AG04449 (cell line): ENCODE measurements around the gene PLD3.
"Not testable (repeated sequence)": the region's sequence is repeated elsewhere in the genome, so short reads cannot be mapped to it uniquely, and the experiment has no call there.

Experiments used
- CTCF ChIA-PET: fragments of 350-600 bp; formaldehyde crosslinking; extraction: SDS; loops from one replicate; lab custom pipeline; 2021; ENCODE audit warnings: antibody characterized with exemption; lab: Yijun Ruan, JAX
- POLR2A ChIA-PET: fragments of 400-600, 350-600 bp; formaldehyde crosslinking; extraction: SDS; loops from one replicate; lab custom pipeline; 2020; ENCODE audit warnings: antibody characterized with exemption, inconsistent platforms; lab: Yijun Ruan, JAX
- DNase-seq: peaks from one replicate; pipeline ENCODE4 v3.0.0-alpha.2; 2010; ENCODE audit warnings: low read depth, low spot score
- H3K4me3 ChIP-seq: 2 replicates; pipeline ENCODE4 v1.5.1; 2011; ENCODE audit warnings: low read depth, mild to moderate bottlenecking, control low read depth, low read length
- TF ChIP-seq, protein P1 (sequence below): IDR thresholded peaks from one replicate; pipeline ENCODE4 v1.5.1; 2011; ENCODE audit warnings: mild to moderate bottlenecking, moderate library complexity, low read length, control low read depth, inconsistent platforms; ENCODE audit not compliant: insufficient read depth; ENCODE audit errors: missing control alignments

The PLD3 gene

DNA sequence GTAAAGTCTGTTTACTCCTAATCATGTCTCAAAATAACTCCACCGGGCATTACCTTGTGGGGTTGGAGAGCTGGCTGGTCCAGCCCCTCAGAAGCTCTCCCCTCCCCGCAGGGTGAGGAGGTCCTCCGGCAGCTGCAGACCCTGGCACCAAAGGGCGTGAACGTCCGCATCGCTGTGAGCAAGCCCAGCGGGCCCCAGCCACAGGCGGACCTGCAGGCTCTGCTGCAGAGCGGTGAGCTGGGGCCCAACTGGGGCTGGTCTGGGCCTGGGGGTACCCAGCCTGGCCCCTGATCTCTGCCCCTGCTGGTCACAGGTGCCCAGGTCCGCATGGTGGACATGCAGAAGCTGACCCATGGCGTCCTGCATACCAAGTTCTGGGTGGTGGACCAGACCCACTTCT is 21.3 kb downstream of the PLD3 start:
- ChIA-PET CTCF (no interaction called here), POLR2A (no interaction called here)
- DNase-seq, result no peak

DNA sequence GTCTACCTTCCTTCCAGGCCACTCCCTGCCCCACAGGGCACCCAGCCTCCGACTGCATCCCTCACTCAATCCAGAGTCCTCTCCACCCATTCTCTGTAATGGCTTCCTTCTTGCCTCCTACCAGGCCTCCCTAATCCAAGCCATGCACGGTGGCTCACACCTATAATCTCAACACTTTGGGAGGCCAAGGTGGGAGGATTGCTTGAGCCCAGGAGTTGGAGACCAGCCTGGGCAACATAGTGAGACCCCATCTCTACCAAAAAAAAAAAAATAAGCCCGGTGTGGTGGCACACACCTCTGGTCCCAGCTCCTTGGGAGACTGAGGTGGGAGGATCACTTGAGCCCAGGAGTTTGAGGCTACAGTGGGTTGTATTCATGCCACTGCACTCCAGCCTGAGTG is 21.8 kb downstream of the PLD3 start:
- H3K4me3 ChIP-seq, DNase-seq, POLR2A ChIA-PET: not testable (repeated sequence)
- CTCF ChIA-PET, result interaction anchor here (1.5 kb wide), 1 partner anchor 11 kb away, joined by 3 read pairs; no protein-coding TSS in a partner anchor

More for the DNA sequence above, 21.3 kb downstream of the PLD3 start:
- TF ChIP-seq, protein P1, sequence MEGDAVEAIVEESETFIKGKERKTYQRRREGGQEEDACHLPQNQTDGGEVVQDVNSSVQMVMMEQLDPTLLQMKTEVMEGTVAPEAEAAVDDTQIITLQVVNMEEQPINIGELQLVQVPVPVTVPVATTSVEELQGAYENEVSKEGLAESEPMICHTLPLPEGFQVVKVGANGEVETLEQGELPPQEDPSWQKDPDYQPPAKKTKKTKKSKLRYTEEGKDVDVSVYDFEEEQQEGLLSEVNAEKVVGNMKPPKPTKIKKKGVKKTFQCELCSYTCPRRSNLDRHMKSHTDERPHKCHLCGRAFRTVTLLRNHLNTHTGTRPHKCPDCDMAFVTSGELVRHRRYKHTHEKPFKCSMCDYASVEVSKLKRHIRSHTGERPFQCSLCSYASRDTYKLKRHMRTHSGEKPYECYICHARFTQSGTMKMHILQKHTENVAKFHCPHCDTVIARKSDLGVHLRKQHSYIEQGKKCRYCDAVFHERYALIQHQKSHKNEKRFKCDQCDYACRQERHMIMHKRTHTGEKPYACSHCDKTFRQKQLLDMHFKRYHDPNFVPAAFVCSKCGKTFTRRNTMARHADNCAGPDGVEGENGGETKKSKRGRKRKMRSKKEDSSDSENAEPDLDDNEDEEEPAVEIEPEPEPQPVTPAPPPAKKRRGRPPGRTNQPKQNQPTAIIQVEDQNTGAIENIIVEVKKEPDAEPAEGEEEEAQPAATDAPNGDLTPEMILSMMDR, result no peak
- H3K4me3 ChIP-seq, result no peak overlapping the region

DNA sequence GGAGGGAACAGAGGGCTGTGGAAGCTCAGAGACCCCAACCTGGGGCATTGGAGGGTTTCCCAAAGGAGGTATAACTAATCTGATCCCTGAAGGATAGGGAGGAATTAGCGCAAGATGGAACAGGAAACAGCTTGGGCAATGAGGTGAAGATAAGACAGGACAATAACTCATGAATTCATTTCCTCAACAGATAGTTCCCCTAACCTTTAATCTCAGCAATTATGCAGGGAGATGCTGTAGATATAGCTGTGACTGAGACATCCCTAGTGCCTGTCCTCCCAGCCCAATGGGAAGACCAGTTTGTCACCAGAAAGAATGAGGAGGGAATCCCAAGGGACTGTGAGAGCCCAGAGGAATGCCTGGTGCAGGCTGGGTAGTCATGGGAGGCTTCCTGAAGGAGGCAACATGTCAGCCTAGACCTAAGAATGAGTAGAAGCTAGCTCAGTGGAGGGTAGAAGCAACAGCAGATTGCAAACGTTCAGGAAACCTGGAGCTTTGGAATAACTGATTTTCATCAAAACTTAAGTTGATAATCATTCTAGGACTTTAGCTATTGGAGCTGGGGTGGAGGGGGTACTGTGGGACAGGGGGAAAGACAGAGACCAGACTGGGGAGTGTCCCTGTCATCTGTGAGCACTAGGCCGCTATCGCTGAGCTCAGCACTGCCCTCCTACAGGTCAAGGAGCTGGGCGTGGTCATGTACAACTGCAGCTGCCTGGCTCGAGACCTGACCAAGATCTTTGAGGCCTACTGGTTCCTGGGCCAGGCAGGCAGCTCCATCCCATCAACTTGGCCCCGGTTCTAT is 22.7 kb downstream of the PLD3 start:
- DNase-seq, result no peak
- POLR2A ChIA-PET, result no interaction called here
- TF ChIP-seq, protein P1, result no peak
- H3K4me3 ChIP-seq, result no peak overlapping the region
- CTCF ChIA-PET, result interaction anchor here (1.2 to 2.1 kb wide), 3 partner anchors 10 to 66 kb away, joined by 3 to 5 read pairs (median 5); no protein-coding TSS in a partner anchor

DNA sequence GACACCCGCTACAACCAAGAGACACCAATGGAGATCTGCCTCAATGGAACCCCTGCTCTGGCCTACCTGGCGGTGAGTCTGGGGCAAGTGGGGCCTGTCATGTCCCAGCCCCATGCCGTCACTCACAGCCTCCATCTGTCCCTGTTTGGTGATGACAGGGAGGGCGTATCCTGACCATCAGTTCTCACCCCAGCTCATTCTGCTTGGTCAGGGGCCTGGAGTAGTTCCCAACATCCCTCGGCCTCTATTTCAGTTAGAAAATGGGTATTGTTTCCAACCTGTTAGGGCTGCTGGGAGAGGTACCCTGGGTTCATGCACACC is 23.3 kb downstream of the PLD3 start:
- ChIA-PET CTCF (interaction anchor here (1.2 to 2.1 kb wide), 3 partner anchors 9 to 67 kb away, joined by 3 to 5 read pairs (median 5); no protein-coding TSS in a partner anchor), POLR2A (no interaction called here)
- DNase-seq, result no peak
- TF ChIP-seq, protein P1, result no peak
- H3K4me3 ChIP-seq, result no peak overlapping the region

DNA sequence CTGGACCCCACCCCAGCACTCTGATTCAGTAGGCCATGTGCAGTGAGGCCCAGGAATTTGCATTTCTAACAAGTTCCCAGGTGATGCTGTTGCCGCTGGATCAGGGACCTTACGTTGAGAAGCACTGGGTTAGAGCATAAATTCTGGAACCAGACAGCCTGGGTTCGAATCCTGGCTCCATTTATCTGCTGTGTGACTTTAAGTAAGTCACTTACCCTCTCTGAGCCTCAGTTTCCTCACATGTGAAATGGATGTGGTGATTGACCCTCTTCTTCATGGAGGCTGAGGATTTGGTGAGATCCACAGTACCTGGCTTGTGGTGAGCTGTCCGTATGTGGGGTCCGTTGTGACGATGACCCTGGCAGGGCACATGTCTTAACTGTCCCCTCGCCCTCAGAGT is 25.6 kb downstream of the PLD3 start:
- TF ChIP-seq, protein P1, result no peak
- ChIA-PET CTCF (interaction anchor here (1.5 kb wide), 2 partner anchors 13 to 22 kb away, joined by 3 read pairs; no protein-coding TSS in a partner anchor), POLR2A (no interaction called here)
- no peak for DNase-seq
- H3K4me3 ChIP-seq, result no peak overlapping the region

DNA sequence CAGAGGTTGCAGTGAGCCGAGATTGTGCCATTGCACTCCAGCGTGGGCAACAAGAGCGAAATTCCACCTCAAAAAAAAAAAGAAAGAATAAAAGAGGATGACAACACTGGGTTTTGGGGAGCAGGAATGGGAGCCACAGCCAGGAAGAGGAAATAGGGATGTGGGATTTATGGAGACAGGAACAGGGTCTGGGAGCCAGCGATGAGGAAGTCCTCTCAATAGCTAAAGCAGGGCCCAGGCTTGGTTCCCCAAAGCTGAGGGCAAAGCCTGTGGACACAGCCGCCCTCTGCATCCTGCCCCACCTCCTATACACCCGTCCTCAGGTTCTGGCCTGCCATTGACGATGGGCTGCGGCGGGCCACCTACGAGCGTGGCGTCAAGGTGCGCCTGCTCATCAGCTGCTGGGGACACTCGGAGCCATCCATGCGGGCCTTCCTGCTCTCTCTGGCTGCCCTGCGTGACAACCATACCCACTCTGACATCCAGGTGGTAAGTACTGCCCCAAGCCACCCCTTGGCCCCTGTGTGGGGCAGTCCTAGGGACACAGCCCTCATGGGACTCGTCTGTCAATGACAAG is 27.9 kb downstream of the PLD3 start:
- DNase-seq, result no peak
- TF ChIP-seq, protein P1, result no peak
- CTCF ChIA-PET, result no interaction called here
- POLR2A ChIA-PET, result interaction anchor here (0.8 kb wide), 1 partner anchor 28 kb away, joined by 3 read pairs; the partner anchor contains the start of genes C19orf47 and PLD3
- no peak overlapping the region for H3K4me3 ChIP-seq
